Measurements from ENCODE around the gene ART1.

DNA sequence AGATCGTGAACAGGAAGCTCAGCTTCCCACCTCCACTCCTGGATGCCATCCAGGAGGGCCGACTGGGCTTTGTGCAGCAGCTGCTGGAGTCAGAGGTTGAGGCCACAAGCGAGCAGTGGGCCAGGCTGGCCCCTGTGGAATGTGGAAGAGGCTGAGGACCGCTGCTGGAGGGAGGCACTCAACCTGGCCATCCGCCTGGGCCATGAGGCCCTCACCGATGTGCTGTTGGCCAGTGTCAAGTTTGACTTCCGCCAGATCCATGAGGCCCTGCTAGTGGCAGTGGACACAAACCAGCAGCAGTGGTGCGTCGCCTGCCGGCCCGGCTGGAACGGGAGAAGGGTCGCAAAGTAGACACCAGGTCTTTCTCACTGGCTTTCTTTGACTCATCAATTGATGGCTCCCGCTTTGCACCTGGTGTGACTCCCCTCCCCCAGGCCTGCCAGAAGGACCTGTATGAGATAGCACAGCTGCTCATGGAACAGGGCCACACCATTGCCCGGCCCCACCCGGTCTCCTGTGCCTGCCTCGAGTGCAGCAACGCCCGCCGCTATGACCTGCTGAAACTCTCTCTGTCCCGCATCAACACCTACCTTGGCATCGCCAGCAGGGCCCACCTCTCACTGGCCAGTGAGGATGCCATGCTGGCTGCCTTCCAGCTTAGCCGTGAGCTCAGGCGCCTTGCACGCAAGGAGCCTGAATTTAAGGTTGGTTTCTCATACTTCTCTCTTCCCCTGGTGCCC lies 28.0 kb upstream of the ART1 start:
- TF ChIP-seq, protein P1, sequence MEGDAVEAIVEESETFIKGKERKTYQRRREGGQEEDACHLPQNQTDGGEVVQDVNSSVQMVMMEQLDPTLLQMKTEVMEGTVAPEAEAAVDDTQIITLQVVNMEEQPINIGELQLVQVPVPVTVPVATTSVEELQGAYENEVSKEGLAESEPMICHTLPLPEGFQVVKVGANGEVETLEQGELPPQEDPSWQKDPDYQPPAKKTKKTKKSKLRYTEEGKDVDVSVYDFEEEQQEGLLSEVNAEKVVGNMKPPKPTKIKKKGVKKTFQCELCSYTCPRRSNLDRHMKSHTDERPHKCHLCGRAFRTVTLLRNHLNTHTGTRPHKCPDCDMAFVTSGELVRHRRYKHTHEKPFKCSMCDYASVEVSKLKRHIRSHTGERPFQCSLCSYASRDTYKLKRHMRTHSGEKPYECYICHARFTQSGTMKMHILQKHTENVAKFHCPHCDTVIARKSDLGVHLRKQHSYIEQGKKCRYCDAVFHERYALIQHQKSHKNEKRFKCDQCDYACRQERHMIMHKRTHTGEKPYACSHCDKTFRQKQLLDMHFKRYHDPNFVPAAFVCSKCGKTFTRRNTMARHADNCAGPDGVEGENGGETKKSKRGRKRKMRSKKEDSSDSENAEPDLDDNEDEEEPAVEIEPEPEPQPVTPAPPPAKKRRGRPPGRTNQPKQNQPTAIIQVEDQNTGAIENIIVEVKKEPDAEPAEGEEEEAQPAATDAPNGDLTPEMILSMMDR (IDR thresholded peaks at IDR 0.05) = no peak
- no peak for TF ChIP-seq POLR2A (IDR thresholded peaks at IDR 0.05)
